GM23338 (cell line): ENCODE measurements around the gene TEX14. TPM values are rescaled to one million over a fixed set of nuclear protein-coding genes. Genes with fewer than 3 reads are reported as not detected.

Experiments
- ATAC-seq: fragments of 200-7000 bp; cut with Tn5 transposase; 3 replicates; pipeline ENCODE4 v1.9.1; 2020
- DNase-seq: peaks from one replicate; pipeline ENCODE4 v3.0.0-alpha.2; 2015; ENCODE audit warnings: low spot score
- H2AFZ ChIP-seq: fragments of 200-600 bp; sonication (generic); 2 replicates; pipeline ENCODE4 v1.8.0; 2016; ENCODE audit warnings: antibody characterized with exemption, mild to moderate bottlenecking, moderate library complexity
- H3F3A ChIP-seq: fragments of 200-600 bp; sonication (generic); replicated peaks from 2 replicates; pipeline ENCODE4 v1.8.0; 2017; ENCODE audit warnings: antibody characterized with exemption, mixed run types, low read depth
- H3K27ac ChIP-seq: fragments of 200-600 bp; sonication (generic); 2 replicates; pipeline ENCODE4 v1.6.1; 2016; ENCODE audit warnings: low read depth
- H3K27me3 ChIP-seq: fragments of 200-600 bp; sonication (generic); 2 replicates; pipeline ENCODE4 v1.8.0; 2016; ENCODE audit warnings: mild to moderate bottlenecking, mixed run types, moderate library complexity; ENCODE audit not compliant: insufficient read depth
- H3K36me3 ChIP-seq: fragments of 200-600 bp; sonication (generic); 2 replicates; pipeline ENCODE4 v1.8.0; 2016; ENCODE audit warnings: mild to moderate bottlenecking; ENCODE audit not compliant: insufficient read depth
- H3K4me1 ChIP-seq: fragments of 200-600 bp; sonication (generic); 2 replicates; pipeline ENCODE4 v1.8.0; 2016; ENCODE audit warnings: mild to moderate bottlenecking, moderate library complexity; ENCODE audit not compliant: insufficient read depth
- H3K4me2 ChIP-seq: fragments of 200-600 bp; sonication (generic); 2 replicates; pipeline ENCODE4 v1.7.1; 2017; ENCODE audit warnings: mixed run types
- H3K4me3 ChIP-seq: fragments of 200-600 bp; sonication (generic); 2 replicates; pipeline ENCODE4 v1.6.1; 2016; ENCODE audit warnings: mixed run types
- H3K79me2 ChIP-seq: fragments of 200-600 bp; sonication (generic); replicated peaks from 2 replicates; pipeline ENCODE4 v1.8.0; 2017; ENCODE audit warnings: mild to moderate bottlenecking; ENCODE audit not compliant: insufficient read depth
- H3K9me2 ChIP-seq: fragments of 200-600 bp; sonication (generic); 2 replicates; pipeline ENCODE4 v1.8.0; 2017; ENCODE audit not compliant: insufficient read depth
- H4K20me1 ChIP-seq: fragments of 200-600 bp; sonication (generic); replicated peaks from 2 replicates; pipeline ENCODE4 v1.8.0; 2017; ENCODE audit warnings: mild to moderate bottlenecking; ENCODE audit not compliant: insufficient read depth
- H3K27ac Mint-ChIP-seq: 2 replicates; pipeline ENCODE4 v1.8.0; 2020; ENCODE audit warnings: inconsistent platforms, mild to moderate bottlenecking, moderate library complexity, mixed read lengths
- H3K27me3 Mint-ChIP-seq: 3 replicates; pipeline ENCODE4 v1.8.0; 2022; ENCODE audit warnings: low read depth, mild to moderate bottlenecking, moderate library complexity, mixed read lengths, inconsistent platforms; ENCODE audit not compliant: insufficient read depth, poor library complexity
- H3K36me3 Mint-ChIP-seq: 3 replicates; pipeline ENCODE4 v1.8.0; 2021; ENCODE audit warnings: low read depth, mild to moderate bottlenecking, inconsistent platforms, moderate library complexity, mixed read lengths
- H3K4me1 Mint-ChIP-seq: 3 replicates; pipeline ENCODE4 v1.8.0; 2020; ENCODE audit warnings: mild to moderate bottlenecking, inconsistent platforms, mixed read lengths
- H3K4me3 Mint-ChIP-seq: 3 replicates; pipeline ENCODE4 v1.8.0; 2021; ENCODE audit warnings: moderate library complexity, mild to moderate bottlenecking, inconsistent platforms, mixed read lengths
- H3K9me3 Mint-ChIP-seq: 3 replicates; pipeline ENCODE4 v1.8.0; 2020; ENCODE audit warnings: moderate library complexity, mild to moderate bottlenecking, inconsistent platforms, mixed read lengths
- CREB1 ChIP-seq: fragments of 250-450 bp; sonication (Bioruptor Pico); IDR thresholded peaks from 2 replicates; pipeline ENCODE4 v1.5.0; 2020; ENCODE audit warnings: low read depth, mild to moderate bottlenecking, moderate library complexity
- CTCF ChIP-seq, 2 experiments: fragments of 200-600 bp in 1 of 2; sonication (generic) in 1 of 2; conservative IDR thresholded peaks; 2 replicates each; pipeline versions ENCODE4 v1.5.1 to v1.6.1; 2016 to 2017; ENCODE audit warnings: antibody characterized with exemption in 2 of 2, low read depth in 2 of 2, mild to moderate bottlenecking in 2 of 2, moderate library complexity in 1 of 2
- ETS1 ChIP-seq: IDR thresholded peaks from 2 replicates; pipeline ENCODE4 v1.6.1; 2016; ENCODE audit warnings: antibody characterized with exemption
- EZH2 ChIP-seq: fragments of 200-600 bp; sonication (generic); IDR thresholded peaks from one replicate; pipeline ENCODE4 v1.8.0; 2017; ENCODE audit warnings: antibody characterized with exemption, mild to moderate bottlenecking, low read depth; ENCODE audit not compliant: unreplicated experiment
- EZH2phosphoT487 ChIP-seq: fragments of 200-600 bp; sonication (generic); IDR thresholded peaks from one replicate; pipeline ENCODE4 v1.8.1; 2018; ENCODE audit warnings: antibody characterized with exemption; ENCODE audit not compliant: unreplicated experiment
- JUNB ChIP-seq: IDR thresholded peaks from one replicate; pipeline ENCODE4 v1.6.1; 2016; ENCODE audit warnings: antibody characterized with exemption; ENCODE audit not compliant: unreplicated experiment
- NANOG ChIP-seq: IDR thresholded peaks from 2 replicates; pipeline ENCODE4 v1.6.1; 2016; ENCODE audit warnings: antibody characterized with exemption, borderline replicate concordance
- POLR2AphosphoS5 ChIP-seq: IDR thresholded peaks from 2 replicates; pipeline ENCODE4 v1.6.1; 2016; ENCODE audit warnings: antibody characterized with exemption, low read depth
- REST ChIP-seq: IDR thresholded peaks from one replicate; pipeline ENCODE4 v1.6.1; 2018; ENCODE audit warnings: antibody characterized with exemption; ENCODE audit not compliant: unreplicated experiment
- STAT1 ChIP-seq: IDR thresholded peaks from one replicate; pipeline ENCODE4 v1.6.1; 2016; ENCODE audit warnings: antibody characterized with exemption; ENCODE audit not compliant: unreplicated experiment
- ZNF114 ChIP-seq: fragments of 250-450 bp; sonication (Bioruptor Pico); IDR thresholded peaks from 2 replicates; pipeline ENCODE4 v1.5.0; 2020; ENCODE audit warnings: mild to moderate bottlenecking, moderate library complexity
- ZNF331 ChIP-seq: fragments of 250-450 bp; sonication (Bioruptor Pico); IDR thresholded peaks from 2 replicates; pipeline ENCODE4 v1.5.0; 2020; ENCODE audit warnings: low read depth, mild to moderate bottlenecking, moderate library complexity
- ZNF462 ChIP-seq: fragments of 250-450 bp; sonication (Bioruptor Pico); IDR thresholded peaks from 2 replicates; pipeline ENCODE4 v1.5.0; 2020; ENCODE audit warnings: mild to moderate bottlenecking, moderate library complexity
- polyA plus RNA-seq: library from polyadenylated mRNA; unstranded; fragments of >200 nt; fragmentation: Nextera tagmentation; extraction: Ambion mirVana; gene quantifications from 2 replicates; pipeline ENCODE4 v1.2.1, GENCODE V29; 2016
- total RNA-seq: library from RNA; depleted of rRNA; stranded (reverse); fragments of >200 nt; shearing (Covaris generic); gene quantifications from 2 replicates; pipeline ENCODE4 v1.2.3, GENCODE V29; 2014

The TEX14 gene
- total and polyA plus RNA-seq, 2 experiments from 2014 or later = 0.80 to 2.6 TPM

- Histone ChIP-seq H2AFZ (no peak overlapping the region), H3K9me2 (no peaks in the 10 kb centered on the region), H4K20me1 (no peaks in the 10 kb centered on the region), H3K79me2 (no peaks in the 10 kb centered on the region), H3K4me1 (no peaks in the 10 kb centered on the region), H3K4me2 (no peak overlapping the region), H3K36me3 (no peaks in the 10 kb centered on the region), H3F3A (no peaks in the 10 kb centered on the region), H3K27me3 (no peaks in the 10 kb centered on the region), H3K27ac (no peak overlapping the region), H3K4me3 (no peak overlapping the region)
- H3K4me3 Mint-ChIP-seq = no peak overlapping the region
- no peak for TF ChIP-seq ZNF462 (CRISPR knock-in tag)
- TF ChIP-seq NANOG = no peak
- TF ChIP-seq STAT1 = no peak
- no peak for TF ChIP-seq ETS1
- TF ChIP-seq ZNF331 = no peak
- no peak for TF ChIP-seq JUNB
- no peak for TF ChIP-seq EZH2phosphoT487
- TF ChIP-seq POLR2AphosphoS5 = no peak
- TF ChIP-seq CTCF (conservative IDR thresholded peaks at IDR 0.05; ENCODE audit: low read depth in 2 of 2) = no peak
- TF ChIP-seq REST = no peak
- no peak for TF ChIP-seq CREB1 (CRISPR knock-in tag)
- no peak for TF ChIP-seq ZNF114 (CRISPR knock-in tag)
- TF ChIP-seq EZH2 = no peak
- DNase-seq = no peak
- ATAC-seq = no peak
- no peaks in the 10 kb centered on the region for H3K9me3 Mint-ChIP-seq
- H3K27me3 Mint-ChIP-seq = peaks cover 3% of the 10 kb centered on the region
- no peak overlapping the region for H3K27ac Mint-ChIP-seq
- H3K36me3 Mint-ChIP-seq = no peaks in the 10 kb centered on the region
- no peaks in the 10 kb centered on the region for H3K4me1 Mint-ChIP-seq
Measured at GRCh38 chr17:58722696-58723095, 30.9 kb upstream of the TEX14 start.
